OCI-LY1 (cell line): ENCODE measurements around the gene SOCS1.

Experiments
- CTCF ChIP-seq: fragments of 200-600 bp; sonication (generic), shearing (Covaris generic); IDR thresholded peaks from 2 replicates; pipeline ENCODE4 v1.5.1; 2017; ENCODE audit warnings: mild to moderate bottlenecking, antibody characterized with exemption, low read length, moderate library complexity, mixed read lengths
- EZH2 ChIP-seq: fragments of 200-600 bp; sonication (generic), shearing (Covaris generic); IDR thresholded peaks from 2 replicates; pipeline ENCODE4 v1.8.0; 2017; ENCODE audit warnings: borderline replicate concordance, mixed run types, mild to moderate bottlenecking, antibody characterized with exemption, low read length, moderate library complexity, mixed read lengths

GRCh38 chr16:11232302-11232851, 23.6 kb downstream of the SOCS1 start:
- no peak for TF ChIP-seq CTCF
- TF ChIP-seq EZH2, result no peak
